HepG2 (cell line): Measurements from ENCODE around the gene PLRG1. TPM values are rescaled to one million over a fixed set of nuclear protein-coding genes. Genes with fewer than 3 reads are reported as not detected.
A peak's percentile ranks its signal among the peaks of the same experiment; 100 is the strongest.

Source experiments
- ASH2L ChIP-seq: fragments of 300-600, 200-600 bp; sonication (generic); IDR thresholded peaks from 2 replicates; pipeline ENCODE4 v1.7.0; 2017; ENCODE audit warnings: low read depth, mild to moderate bottlenecking, moderate library complexity, mixed read lengths, low read length; ENCODE audit not compliant: insufficient read length
- BORCS8-MEF2B ChIP-seq: sonication (generic); formaldehyde crosslinking; IDR thresholded peaks from 2 replicates; pipeline ENCODE4 v1.8.0; 2022; ENCODE audit warnings: mild to moderate bottlenecking, missing genetic modification reagents
- CBX2 ChIP-seq, 2 experiments: fragments of 200-600 bp in 1 of 2; sonication (generic); formaldehyde crosslinking in 1 of 2; IDR thresholded peaks; 2 replicates each; pipeline versions ENCODE4 v1.7.0 to v1.8.1; 2018 to 2022; ENCODE audit warnings: low read depth in 2 of 2, low read length in 1 of 2, mild to moderate bottlenecking in 1 of 2, missing genetic modification reagents in 1 of 2
- FOSL1 ChIP-seq: sonication (generic); formaldehyde crosslinking; IDR thresholded peaks from 2 replicates; pipeline ENCODE4 v1.9.0; 2021; ENCODE audit warnings: missing genetic modification reagents, borderline replicate concordance
- REPIN1 ChIP-seq: sonication (generic); formaldehyde crosslinking; IDR thresholded peaks from 2 replicates; pipeline ENCODE4 v1.8.0; 2022; ENCODE audit warnings: missing genetic modification reagents, low read depth, mild to moderate bottlenecking, borderline replicate concordance
- SALL2 ChIP-seq: sonication (generic); formaldehyde crosslinking; IDR thresholded peaks from 2 replicates; pipeline ENCODE4 v1.8.1; 2023; ENCODE audit warnings: mild to moderate bottlenecking, missing genetic modification reagents, inconsistent platforms
- SOX13 ChIP-seq, 3 experiments: fragments of 450-650 bp in 1 of 3; sonication (generic) in 1 of 3; formaldehyde crosslinking in 1 of 3; IDR thresholded peaks in 2 of 3; conservative IDR thresholded peaks in 1 of 3; 2 replicates each; pipeline versions ENCODE4 v1.5.0 to v1.6.1; 2016 to 2020; ENCODE audit warnings: antibody characterized with exemption in 1 of 3, mild to moderate bottlenecking in 1 of 3, missing compliant biosample characterization in 1 of 3, missing genetic modification reagents in 1 of 3, moderate library complexity in 1 of 3
- ZFP36L1 ChIP-seq: sonication (generic); formaldehyde crosslinking; IDR thresholded peaks from 2 replicates; pipeline ENCODE4 v1.8.0; 2022; ENCODE audit warnings: mild to moderate bottlenecking, missing genetic modification reagents, moderate library complexity
- ZNF253 ChIP-seq: sonication (generic); formaldehyde crosslinking; IDR thresholded peaks from 2 replicates; pipeline ENCODE4 v1.8.0; 2022; ENCODE audit warnings: mild to moderate bottlenecking, missing genetic modification reagents, borderline replicate concordance
- ZNF30 ChIP-seq: sonication (generic); formaldehyde crosslinking; IDR thresholded peaks from 2 replicates; pipeline ENCODE4 v1.5.0; 2020; ENCODE audit warnings: mild to moderate bottlenecking, missing genetic modification reagents
- ZNF317 ChIP-seq: sonication (generic); formaldehyde crosslinking; IDR thresholded peaks from 2 replicates; pipeline ENCODE4 v1.5.0; 2020; ENCODE audit warnings: mild to moderate bottlenecking, missing genetic modification reagents
- ZNF792 ChIP-seq: IDR thresholded peaks from 2 replicates; pipeline ENCODE4 v1.6.1; 2016
- polyA plus RNA-seq, 8 experiments: library from polyadenylated mRNA; depleted of rRNA in 3 of 8; stranded (reverse) in 7 of 8; unstranded in 1 of 8; fragments of >200 nt; fragmentation: Illumina TruSeq in 4 of 8; extraction: Trizol in 4 of 8; gene quantifications; 2 replicates each; pipeline versions ENCODE4 v1.2.1 to v1.2.3, GENCODE V29; 2011 to 2016; ENCODE audit warnings: low read depth in 4 of 8, missing spikeins in 1 of 8, mixed read lengths in 1 of 8; ENCODE audit not compliant: insufficient read depth in 1 of 8
- total RNA-seq, 5 experiments: library from RNA; depleted of rRNA; stranded (reverse); fragments of >200 nt; fragmentation: Illumina TruSeq; extraction: Trizol; gene quantifications; 2 replicates each; pipeline ENCODE4 v1.2.3, GENCODE V29; 2016; ENCODE audit warnings: low read depth in 1 of 5
- TF ChIP-seq, protein P1 (sequence below): IDR thresholded peaks from 2 replicates; pipeline ENCODE4 v1.6.1; 2012; ENCODE audit warnings: low read length, improper control_type of control experiment
- TF ChIP-seq, protein P2 (sequence below): sonication (generic); formaldehyde crosslinking; IDR thresholded peaks from 2 replicates; pipeline ENCODE4 v1.4.0; 2020; ENCODE audit warnings: mild to moderate bottlenecking, missing genetic modification reagents
- TF ChIP-seq, protein P3 (sequence below): sonication (generic); formaldehyde crosslinking; IDR thresholded peaks from 2 replicates; pipeline ENCODE4 v1.8.1; 2023; ENCODE audit warnings: mild to moderate bottlenecking, missing genetic modification reagents, borderline replicate concordance
- TF ChIP-seq, protein P4 (sequence below): sonication (generic); formaldehyde crosslinking; IDR thresholded peaks from 2 replicates; pipeline ENCODE4 v1.8.1; 2023; ENCODE audit warnings: mild to moderate bottlenecking, inconsistent platforms, moderate library complexity, missing genetic modification reagents, borderline replicate concordance
- TF ChIP-seq, protein P5 (sequence below): sonication (generic); formaldehyde crosslinking; IDR thresholded peaks from 2 replicates; pipeline ENCODE4 v1.4.0; 2020; ENCODE audit warnings: missing genetic modification reagents, mild to moderate bottlenecking, borderline replicate concordance
- TF ChIP-seq, protein P6 (sequence below): sonication (generic); formaldehyde crosslinking; IDR thresholded peaks from 2 replicates; pipeline ENCODE4 v1.5.1; 2020; ENCODE audit warnings: missing genetic modification reagents, mild to moderate bottlenecking, borderline replicate concordance

Gene PLRG1
- total and polyA plus RNA-seq, 2 of the 13 experiments (the other 11 are each of a cell fraction or from before 2014, with no cell fraction given): 77.3 to 110 TPM

DNA sequence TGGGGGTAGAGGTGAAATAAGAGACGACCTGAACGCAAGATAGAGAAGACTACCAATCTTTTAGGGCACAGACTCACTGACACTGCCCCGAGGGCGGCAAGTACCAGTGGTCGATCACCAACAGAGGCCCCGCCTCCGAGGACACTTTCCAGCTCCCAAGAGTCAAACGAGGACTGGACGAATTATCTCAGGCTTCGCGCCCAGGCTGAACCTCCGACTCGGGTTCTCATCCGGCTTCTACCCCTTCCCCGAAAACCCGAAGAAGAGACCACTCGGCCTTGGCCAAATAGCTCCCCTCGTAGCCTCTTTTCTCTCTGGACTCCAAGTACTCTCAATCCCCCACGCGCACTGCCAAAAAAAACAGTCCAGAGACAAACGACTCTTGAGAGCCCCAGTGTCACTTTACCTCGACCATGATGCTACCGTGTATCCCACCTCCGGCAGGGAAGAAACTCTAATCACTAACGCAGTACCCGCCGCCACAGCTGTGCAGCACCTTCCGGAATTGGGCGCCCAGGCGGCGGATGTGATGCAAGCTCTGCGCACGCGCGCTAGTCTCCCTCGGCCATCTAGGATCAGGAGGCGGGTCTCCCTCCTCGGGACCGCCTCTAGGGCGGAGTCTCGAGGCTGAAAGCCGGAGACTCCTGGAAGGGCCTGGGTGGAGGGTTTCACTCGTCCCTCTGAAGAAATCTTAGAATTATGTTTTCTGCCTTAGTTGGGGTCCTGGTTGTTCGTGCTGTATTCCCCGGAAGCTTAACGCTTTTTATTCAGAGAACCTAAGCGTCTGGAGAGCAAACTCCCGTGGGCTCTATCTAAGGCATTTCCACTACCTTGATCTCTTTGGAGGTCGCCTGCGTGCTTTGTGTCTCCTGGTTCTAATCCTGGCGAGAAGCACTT, at the start of gene PLRG1 (continued):
- TF ChIP-seq, protein P1, sequence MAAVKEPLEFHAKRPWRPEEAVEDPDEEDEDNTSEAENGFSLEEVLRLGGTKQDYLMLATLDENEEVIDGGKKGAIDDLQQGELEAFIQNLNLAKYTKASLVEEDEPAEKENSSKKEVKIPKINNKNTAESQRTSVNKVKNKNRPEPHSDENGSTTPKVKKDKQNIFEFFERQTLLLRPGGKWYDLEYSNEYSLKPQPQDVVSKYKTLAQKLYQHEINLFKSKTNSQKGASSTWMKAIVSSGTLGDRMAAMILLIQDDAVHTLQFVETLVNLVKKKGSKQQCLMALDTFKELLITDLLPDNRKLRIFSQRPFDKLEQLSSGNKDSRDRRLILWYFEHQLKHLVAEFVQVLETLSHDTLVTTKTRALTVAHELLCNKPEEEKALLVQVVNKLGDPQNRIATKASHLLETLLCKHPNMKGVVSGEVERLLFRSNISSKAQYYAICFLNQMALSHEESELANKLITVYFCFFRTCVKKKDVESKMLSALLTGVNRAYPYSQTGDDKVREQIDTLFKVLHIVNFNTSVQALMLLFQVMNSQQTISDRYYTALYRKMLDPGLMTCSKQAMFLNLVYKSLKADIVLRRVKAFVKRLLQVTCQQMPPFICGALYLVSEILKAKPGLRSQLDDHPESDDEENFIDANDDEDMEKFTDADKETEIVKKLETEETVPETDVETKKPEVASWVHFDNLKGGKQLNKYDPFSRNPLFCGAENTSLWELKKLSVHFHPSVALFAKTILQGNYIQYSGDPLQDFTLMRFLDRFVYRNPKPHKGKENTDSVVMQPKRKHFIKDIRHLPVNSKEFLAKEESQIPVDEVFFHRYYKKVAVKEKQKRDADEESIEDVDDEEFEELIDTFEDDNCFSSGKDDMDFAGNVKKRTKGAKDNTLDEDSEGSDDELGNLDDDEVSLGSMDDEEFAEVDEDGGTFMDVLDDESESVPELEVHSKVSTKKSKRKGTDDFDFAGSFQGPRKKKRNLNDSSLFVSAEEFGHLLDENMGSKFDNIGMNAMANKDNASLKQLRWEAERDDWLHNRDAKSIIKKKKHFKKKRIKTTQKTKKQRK: no peak
- TF ChIP-seq, protein P2, sequence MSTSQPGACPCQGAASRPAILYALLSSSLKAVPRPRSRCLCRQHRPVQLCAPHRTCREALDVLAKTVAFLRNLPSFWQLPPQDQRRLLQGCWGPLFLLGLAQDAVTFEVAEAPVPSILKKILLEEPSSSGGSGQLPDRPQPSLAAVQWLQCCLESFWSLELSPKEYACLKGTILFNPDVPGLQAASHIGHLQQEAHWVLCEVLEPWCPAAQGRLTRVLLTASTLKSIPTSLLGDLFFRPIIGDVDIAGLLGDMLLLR (CRISPR knock-in tag): peak; percentile 37; the same call in 1 of the 2 replicates
- no peak for TF ChIP-seq ZNF253 (CRISPR knock-in tag)
- TF ChIP-seq REPIN1: peak; percentile 39; the same call in 1 of the 2 replicates
- TF ChIP-seq CBX2 (IDR thresholded peaks at IDR 0.05; ENCODE audit: low read depth, low read length): no peak
- TF ChIP-seq CBX2 (CRISPR knock-in tag; IDR thresholded peaks at IDR 0.05; ENCODE audit: low read depth): no peak
- TF ChIP-seq ZNF792 (CRISPR knock-in tag): no peak; the same call in 1 of the 2 replicates
- no peak for TF ChIP-seq ZNF30 (CRISPR knock-in tag)
- no peak for TF ChIP-seq FOSL1
- peak; percentile 73 for TF ChIP-seq ASH2L
- no peak for TF ChIP-seq BORCS8-MEF2B (CRISPR knock-in tag)
- TF ChIP-seq, protein P3, sequence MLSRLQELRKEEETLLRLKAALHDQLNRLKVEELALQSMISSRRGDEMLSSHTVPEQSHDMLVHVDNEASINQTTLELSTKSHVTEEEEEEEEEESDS (CRISPR knock-in tag): no peak
- no peak for TF ChIP-seq SALL2 (CRISPR knock-in tag)
- no peak for TF ChIP-seq ZNF317 (CRISPR knock-in tag)
- TF ChIP-seq ZFP36L1 (CRISPR knock-in tag): no peak
- TF ChIP-seq, protein P4, sequence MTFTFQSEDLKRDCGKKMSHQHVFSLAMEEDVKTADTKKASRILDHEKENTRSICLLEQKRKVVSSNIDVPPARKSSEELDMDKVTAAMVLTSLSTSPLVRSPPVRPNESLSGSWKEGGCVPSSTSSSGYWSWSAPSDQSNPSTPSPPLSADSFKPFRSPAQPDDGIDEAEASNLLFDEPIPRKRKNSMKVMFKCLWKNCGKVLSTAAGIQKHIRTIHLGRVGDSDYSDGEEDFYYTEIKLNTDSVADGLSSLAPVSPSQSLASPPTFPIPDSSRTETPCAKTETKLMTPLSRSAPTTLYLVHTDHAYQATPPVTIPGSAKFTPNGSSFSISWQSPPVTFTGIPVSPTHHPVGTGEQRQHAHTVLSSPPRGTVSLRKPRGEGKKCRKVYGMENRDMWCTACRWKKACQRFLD (CRISPR knock-in tag): peak; percentile 24; the same call in 1 of the 2 replicates
- TF ChIP-seq, protein P5, sequence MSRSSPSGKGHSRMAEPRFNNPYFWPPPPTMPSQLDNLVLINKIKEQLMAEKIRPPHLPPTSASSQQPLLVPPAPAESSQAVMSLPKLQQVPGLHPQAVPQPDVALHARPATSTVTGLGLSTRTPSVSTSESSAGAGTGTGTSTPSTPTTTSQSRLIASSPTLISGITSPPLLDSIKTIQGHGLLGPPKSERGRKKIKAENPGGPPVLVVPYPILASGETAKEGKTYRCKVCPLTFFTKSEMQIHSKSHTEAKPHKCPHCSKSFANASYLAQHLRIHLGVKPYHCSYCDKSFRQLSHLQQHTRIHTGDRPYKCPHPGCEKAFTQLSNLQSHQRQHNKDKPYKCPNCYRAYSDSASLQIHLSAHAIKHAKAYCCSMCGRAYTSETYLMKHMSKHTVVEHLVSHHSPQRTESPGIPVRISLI (CRISPR knock-in tag): no peak
- TF ChIP-seq, protein P6, sequence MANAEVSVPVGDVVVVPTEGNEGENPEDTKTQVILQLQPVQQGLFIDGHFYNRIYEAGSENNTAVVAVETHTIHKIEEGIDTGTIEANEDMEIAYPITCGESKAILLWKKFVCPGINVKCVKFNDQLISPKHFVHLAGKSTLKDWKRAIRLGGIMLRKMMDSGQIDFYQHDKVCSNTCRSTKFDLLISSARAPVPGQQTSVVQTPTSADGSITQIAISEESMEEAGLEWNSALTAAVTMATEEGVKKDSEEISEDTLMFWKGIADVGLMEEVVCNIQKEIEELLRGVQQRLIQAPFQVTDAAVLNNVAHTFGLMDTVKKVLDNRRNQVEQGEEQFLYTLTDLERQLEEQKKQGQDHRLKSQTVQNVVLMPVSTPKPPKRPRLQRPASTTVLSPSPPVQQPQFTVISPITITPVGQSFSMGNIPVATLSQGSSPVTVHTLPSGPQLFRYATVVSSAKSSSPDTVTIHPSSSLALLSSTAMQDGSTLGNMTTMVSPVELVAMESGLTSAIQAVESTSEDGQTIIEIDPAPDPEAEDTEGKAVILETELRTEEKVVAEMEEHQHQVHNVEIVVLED (CRISPR knock-in tag): peak; percentile 38; the same call in 1 of the 2 replicates
- no peak for TF ChIP-seq SOX13 (IDR thresholded peaks at IDR 0.05)
- peak in 1 of 2 experiments; percentile 14; a peak in 1 of 4 replicates for TF ChIP-seq SOX13 (CRISPR knock-in tag; conservative IDR thresholded peaks at IDR 0.05 in 1 of 2, IDR thresholded peaks at IDR 0.05 in 1 of 2)
